ENCODE data around the gene FAM163B. TPM values are rescaled to one million over a fixed set of nuclear protein-coding genes. Genes with fewer than 3 reads are reported as not detected.

Gene FAM163B
- total RNA-seq, 1 donor from 2014 or later: not detected

DNA sequence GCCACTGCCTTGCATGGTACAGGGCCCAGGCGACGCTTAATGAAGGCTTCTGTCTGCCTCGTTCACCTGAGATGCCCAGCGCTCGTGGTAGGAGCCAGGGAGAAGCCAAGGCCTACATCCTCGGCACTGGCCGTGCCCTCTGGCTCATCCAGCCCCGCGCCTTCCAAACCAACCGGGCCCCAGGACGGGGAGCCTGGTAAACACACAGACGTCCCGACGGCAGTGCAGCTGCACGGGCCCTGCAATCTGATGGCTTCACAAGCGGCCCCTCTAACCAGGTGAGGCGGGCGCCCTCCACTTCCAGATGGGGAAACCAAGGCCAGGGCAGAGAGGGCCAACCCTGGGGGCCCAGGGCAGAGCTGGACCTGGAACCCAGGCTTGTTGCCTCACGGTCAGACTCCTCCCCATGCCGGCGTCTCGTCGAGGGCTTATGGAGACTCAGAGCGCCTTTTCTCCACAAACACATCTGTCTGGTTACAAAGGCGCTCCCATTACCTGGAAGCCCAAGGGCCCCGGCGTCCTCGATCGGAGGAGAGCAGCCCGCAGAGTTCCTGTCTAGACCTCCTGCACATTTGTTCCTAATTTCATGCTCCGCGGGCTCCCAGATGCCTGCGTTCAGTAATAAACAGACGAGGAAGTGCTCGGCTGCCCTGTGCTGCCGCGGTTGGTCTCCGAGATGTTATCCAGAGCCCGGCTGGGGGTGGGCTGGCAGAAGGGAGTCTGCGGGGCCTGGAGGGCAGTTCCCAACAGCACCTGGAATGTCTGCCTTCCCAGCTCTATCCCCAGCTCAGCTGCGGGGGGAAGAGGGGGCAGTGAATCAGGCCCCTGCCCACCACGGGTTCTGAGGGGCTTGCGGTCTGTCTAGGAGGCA is 23.5 kb downstream of the FAM163B start:
- Mint-ChIP-seq H3K27ac (ENCODE audit: unreplicated experiment) (no peak overlapping the region), H3K36me3 (ENCODE audit: low read depth, unreplicated experiment) (peaks cover 9% of the 10 kb centered on the region), H3K4me3 (ENCODE audit: unreplicated experiment) (no peak overlapping the region), H3K9me3 (ENCODE audit: unreplicated experiment) (no peaks in the 10 kb centered on the region), H3K4me1 (ENCODE audit: unreplicated experiment) (peaks cover 20% of the 10 kb centered on the region), H3K27me3 (ENCODE audit: unreplicated experiment) (peaks cover 7% of the 10 kb centered on the region)
- DNase-seq (ENCODE audit: low spot score): no peak
- TF ChIP-seq, protein P1, sequence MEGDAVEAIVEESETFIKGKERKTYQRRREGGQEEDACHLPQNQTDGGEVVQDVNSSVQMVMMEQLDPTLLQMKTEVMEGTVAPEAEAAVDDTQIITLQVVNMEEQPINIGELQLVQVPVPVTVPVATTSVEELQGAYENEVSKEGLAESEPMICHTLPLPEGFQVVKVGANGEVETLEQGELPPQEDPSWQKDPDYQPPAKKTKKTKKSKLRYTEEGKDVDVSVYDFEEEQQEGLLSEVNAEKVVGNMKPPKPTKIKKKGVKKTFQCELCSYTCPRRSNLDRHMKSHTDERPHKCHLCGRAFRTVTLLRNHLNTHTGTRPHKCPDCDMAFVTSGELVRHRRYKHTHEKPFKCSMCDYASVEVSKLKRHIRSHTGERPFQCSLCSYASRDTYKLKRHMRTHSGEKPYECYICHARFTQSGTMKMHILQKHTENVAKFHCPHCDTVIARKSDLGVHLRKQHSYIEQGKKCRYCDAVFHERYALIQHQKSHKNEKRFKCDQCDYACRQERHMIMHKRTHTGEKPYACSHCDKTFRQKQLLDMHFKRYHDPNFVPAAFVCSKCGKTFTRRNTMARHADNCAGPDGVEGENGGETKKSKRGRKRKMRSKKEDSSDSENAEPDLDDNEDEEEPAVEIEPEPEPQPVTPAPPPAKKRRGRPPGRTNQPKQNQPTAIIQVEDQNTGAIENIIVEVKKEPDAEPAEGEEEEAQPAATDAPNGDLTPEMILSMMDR (IDR thresholded peaks at IDR 0.05; ENCODE audit: unreplicated experiment): no peak

DNA sequence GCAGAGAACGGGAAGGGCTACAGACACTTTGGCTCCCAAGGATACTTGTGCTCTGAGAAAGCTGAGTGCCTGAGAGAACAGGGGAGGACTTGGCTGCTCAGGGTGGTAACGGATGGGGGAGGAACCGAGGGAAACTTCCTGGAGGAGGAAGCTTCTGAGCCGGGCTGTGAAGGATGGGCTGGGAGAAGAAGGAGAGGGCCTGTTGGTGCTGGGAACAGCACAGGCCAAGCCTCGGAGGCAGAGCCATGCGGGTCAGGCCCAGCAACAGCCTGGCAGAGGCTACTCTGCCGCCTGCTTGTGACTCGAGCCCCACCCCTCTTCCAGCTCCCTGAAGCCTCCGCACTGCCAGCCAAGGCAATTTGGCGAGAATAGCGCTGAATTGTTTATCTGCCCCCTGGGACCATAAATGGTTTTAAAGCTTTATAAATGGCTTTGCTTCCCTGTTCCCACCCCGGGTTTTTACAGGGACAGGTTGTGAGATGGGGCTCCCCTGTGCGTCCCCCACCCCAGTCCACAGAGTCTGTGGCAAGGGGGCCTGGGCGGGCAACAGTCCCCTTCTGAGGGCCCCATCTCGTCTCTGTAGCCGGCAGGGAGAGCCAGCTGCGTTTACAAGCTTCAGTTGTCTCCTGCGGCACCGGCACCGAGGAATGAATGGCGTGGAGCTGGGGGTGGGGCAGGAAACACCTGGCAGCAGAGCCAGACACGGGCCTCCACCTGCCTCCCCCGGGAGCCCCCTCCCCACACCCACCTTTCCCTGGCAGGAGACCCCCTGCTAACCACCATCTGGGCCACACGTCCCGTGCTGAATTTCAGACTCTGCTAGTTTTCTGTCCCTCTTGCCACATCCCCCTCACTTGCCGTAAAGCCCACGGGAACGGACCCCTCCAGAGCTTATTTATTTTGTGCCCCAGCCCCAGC is 24.4 kb downstream of the FAM163B start:
- no peak overlapping the region for H3K27ac Mint-ChIP-seq (ENCODE audit: unreplicated experiment)
- peaks cover 20% of the 10 kb centered on the region for H3K4me1 Mint-ChIP-seq (ENCODE audit: unreplicated experiment)
- H3K9me3 Mint-ChIP-seq (ENCODE audit: unreplicated experiment): no peaks in the 10 kb centered on the region
- TF ChIP-seq, protein P1 (IDR thresholded peaks at IDR 0.05; ENCODE audit: unreplicated experiment): no peak
- no peak overlapping the region for H3K4me3 Mint-ChIP-seq (ENCODE audit: unreplicated experiment)
- H3K36me3 Mint-ChIP-seq (ENCODE audit: low read depth, unreplicated experiment): peaks cover 13% of the 10 kb centered on the region
- DNase-seq (ENCODE audit: low spot score): no peak
- H3K27me3 Mint-ChIP-seq (ENCODE audit: unreplicated experiment): peaks cover 7% of the 10 kb centered on the region

DNA sequence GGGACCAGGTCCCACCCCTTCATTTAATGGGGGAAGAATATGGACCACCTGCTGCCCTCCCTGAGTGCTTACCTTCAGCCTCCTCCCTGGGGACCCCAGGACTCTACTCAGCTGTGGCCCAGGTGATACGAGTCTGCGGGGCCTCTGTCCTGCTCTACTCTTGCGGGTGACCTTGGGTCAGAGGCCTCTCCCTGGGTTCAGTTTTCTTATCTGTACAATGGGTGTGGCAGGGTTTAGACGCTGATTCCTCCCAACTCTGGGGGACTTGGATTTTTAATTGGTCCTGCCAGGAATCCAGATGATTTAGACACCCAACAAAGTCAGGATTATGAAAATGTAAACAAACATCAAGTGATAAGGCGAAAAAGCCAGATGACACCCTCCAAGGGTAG is 25.0 kb downstream of the FAM163B start:
- Mint-ChIP-seq H3K27me3 (ENCODE audit: unreplicated experiment) (peaks cover 7% of the 10 kb centered on the region), H3K9me3 (ENCODE audit: unreplicated experiment) (no peaks in the 10 kb centered on the region), H3K36me3 (ENCODE audit: low read depth, unreplicated experiment) (peaks cover 13% of the 10 kb centered on the region), H3K4me3 (ENCODE audit: unreplicated experiment) (no peak overlapping the region), H3K4me1 (ENCODE audit: unreplicated experiment) (peaks cover 20% of the 10 kb centered on the region), H3K27ac (ENCODE audit: unreplicated experiment) (no peak overlapping the region)
- DNase-seq (ENCODE audit: low spot score): no peak
- TF ChIP-seq, protein P1 (IDR thresholded peaks at IDR 0.05; ENCODE audit: unreplicated experiment): no peak

DNA sequence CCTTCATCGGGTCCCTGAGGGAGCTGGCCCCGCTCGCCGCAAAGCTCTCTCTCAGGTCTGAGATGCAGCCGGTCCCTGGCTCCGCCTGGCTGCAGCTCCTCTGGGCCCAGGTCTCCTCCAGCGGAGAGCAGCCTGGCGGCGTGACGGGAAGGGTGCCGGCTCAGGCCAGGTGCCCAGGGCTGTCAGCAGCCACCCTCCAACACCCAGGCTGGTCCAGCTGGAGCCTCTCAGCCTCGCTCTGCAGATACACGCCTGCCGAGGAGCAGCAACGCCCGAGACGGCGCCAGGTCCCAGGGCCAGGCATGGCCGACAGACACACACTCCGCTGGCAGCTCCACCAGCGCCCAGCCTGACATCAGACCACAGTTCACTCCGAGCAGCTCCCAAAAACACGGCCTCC is 25.6 kb downstream of the FAM163B start:
- Mint-ChIP-seq H3K4me3 (ENCODE audit: unreplicated experiment) (no peak overlapping the region), H3K4me1 (ENCODE audit: unreplicated experiment) (peaks cover 20% of the 10 kb centered on the region), H3K27ac (ENCODE audit: unreplicated experiment) (no peak overlapping the region), H3K36me3 (ENCODE audit: low read depth, unreplicated experiment) (peaks cover 13% of the 10 kb centered on the region), H3K9me3 (ENCODE audit: unreplicated experiment) (no peaks in the 10 kb centered on the region), H3K27me3 (ENCODE audit: unreplicated experiment) (peaks cover 7% of the 10 kb centered on the region)
- TF ChIP-seq, protein P1 (IDR thresholded peaks at IDR 0.05; ENCODE audit: unreplicated experiment): no peak
- no peak for DNase-seq (ENCODE audit: low spot score)

Measured in endothelial cell (in vitro differentiated cells).